Breast epithelium (tissue), 4 donors: ENCODE measurements around the gene DIRAS1. TPM values are rescaled to one million over a fixed set of nuclear protein-coding genes. Genes with fewer than 3 reads are reported as not detected.

Experiments
- DNase-seq, 2 donors: peaks; one replicate each; pipeline ENCODE4 v3.0.0-alpha.2; 2019; ENCODE audit warnings: low spot score in 2 of 2
- H3K27ac ChIP-seq, 2 donors: fragments of 200-600 bp; sonication (generic) in 1 of 2; one replicate each; pipeline ENCODE4 v1.5.1; 2016 to 2019; ENCODE audit warnings: mild to moderate bottlenecking in 1 of 2
- H3K27me3 ChIP-seq, 2 donors: fragments of 200-600 bp; sonication (generic) in 1 of 2; one replicate each; pipeline versions ENCODE4 v1.5.1 to v1.6.0; 2017 to 2019; ENCODE audit warnings: control low read depth in 1 of 2, mild to moderate bottlenecking in 1 of 2
- H3K36me3 ChIP-seq: fragments of 200-600 bp; one replicate; pipeline ENCODE4 v1.5.1; 2019
- H3K4me1 ChIP-seq, 2 donors: fragments of 200-600 bp; sonication (generic); one replicate each; pipeline ENCODE4 v1.5.1; 2016 to 2019; ENCODE audit warnings: control low read depth in 1 of 2
- H3K4me3 ChIP-seq, 3 donors: fragments of 200-600 bp; sonication (generic); 1 replicate in 2 of 3; 2 replicates in 1 of 3; pipeline ENCODE4 v1.5.1; 2016 to 2019; ENCODE audit warnings: mild to moderate bottlenecking in 3 of 3, moderate library complexity in 2 of 3
- H3K9me3 ChIP-seq, 2 donors: fragments of 200-600 bp; sonication (generic) in 1 of 2; one replicate each; pipeline ENCODE4 v1.5.1; 2016 to 2019; ENCODE audit warnings: control low read depth in 1 of 2
- POLR2A ChIP-seq: fragments of 450-650 bp; IDR thresholded peaks from one replicate; pipeline ENCODE4 v1.6.1; 2016; ENCODE audit warnings: antibody characterized with exemption, mild to moderate bottlenecking, moderate library complexity
- POLR2AphosphoS5 ChIP-seq, 3 donors: sonication (generic); formaldehyde crosslinking; IDR thresholded peaks; one replicate each; pipeline ENCODE4 v1.6.1; 2017; ENCODE audit warnings: antibody characterized with exemption in 3 of 3
- intact Hi-C: fragments of 100-400 bp; cut with DNase I; formaldehyde crosslinking; loops from one replicate; pipeline ENCODE4 v1.15.1; 2023; ENCODE audit warnings: low total_unique reads
- total RNA-seq, 3 donors: library from RNA; depleted of rRNA; stranded (reverse); fragments of >200 nt; gene quantifications; one replicate each; pipeline ENCODE4 v1.1.0, GENCODE V29; 2016
- TF ChIP-seq, protein P1 (sequence below), 3 donors: fragments of 450-650 bp; IDR thresholded peaks; one replicate each; pipeline ENCODE4 v1.5.1; 2016 to 2017; ENCODE audit warnings: antibody characterized with exemption in 3 of 3, mild to moderate bottlenecking in 3 of 3, moderate library complexity in 3 of 3

Gene DIRAS1
- total RNA-seq, 3 donors from 2014 or later, result 0.64 to 3.7 (median 3.6) TPM

DNA sequence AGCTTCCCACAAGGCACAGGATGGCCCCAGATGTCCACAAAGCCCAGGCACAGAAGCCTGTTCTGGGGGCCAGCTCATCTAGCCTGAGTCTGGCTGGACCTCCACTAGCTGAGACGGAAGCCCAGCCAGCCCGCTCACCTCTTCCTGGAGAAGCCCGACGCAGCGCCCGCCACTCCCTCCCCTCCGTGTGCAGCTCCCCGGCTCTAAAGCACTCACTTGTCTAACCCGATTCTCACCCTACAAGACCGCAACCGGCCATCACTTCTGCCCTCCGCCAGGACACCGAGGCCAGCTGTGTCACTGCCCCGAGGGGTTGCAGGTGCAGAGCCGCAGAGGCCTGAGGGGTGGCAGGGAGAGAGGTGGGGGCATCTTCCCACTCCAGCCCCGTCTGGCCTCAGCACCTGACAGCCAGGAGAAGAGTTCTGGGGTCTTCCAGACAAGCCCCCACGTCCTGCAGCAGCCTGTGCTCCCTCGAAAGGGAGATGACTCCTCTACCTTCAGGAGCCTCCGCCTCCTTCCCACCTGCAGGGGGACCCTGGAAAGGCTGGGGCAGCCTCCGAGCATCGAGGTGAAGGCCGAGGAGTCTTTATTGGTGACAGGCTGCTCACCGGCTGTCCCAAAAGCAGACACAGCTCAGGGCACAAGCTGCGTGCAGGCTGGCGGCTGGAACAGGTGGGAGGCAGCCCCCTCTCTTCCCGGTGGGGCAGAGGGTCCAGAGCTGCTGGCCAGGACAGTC lies 5.9 kb upstream of the DIRAS1 start:
- no peaks in the 10 kb centered on the region for H3K9me3 ChIP-seq
- no peak overlapping the region for H3K27ac ChIP-seq
- no peak overlapping the region for H3K4me3 ChIP-seq
- H3K27me3 ChIP-seq, result peaks cover 0 to 3% of the 10 kb centered on the region in 2 donors
- no peaks in the 10 kb centered on the region for H3K36me3 ChIP-seq
- TF ChIP-seq, protein P1, sequence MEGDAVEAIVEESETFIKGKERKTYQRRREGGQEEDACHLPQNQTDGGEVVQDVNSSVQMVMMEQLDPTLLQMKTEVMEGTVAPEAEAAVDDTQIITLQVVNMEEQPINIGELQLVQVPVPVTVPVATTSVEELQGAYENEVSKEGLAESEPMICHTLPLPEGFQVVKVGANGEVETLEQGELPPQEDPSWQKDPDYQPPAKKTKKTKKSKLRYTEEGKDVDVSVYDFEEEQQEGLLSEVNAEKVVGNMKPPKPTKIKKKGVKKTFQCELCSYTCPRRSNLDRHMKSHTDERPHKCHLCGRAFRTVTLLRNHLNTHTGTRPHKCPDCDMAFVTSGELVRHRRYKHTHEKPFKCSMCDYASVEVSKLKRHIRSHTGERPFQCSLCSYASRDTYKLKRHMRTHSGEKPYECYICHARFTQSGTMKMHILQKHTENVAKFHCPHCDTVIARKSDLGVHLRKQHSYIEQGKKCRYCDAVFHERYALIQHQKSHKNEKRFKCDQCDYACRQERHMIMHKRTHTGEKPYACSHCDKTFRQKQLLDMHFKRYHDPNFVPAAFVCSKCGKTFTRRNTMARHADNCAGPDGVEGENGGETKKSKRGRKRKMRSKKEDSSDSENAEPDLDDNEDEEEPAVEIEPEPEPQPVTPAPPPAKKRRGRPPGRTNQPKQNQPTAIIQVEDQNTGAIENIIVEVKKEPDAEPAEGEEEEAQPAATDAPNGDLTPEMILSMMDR (IDR thresholded peaks at IDR 0.05), result no peak
- TF ChIP-seq POLR2AphosphoS5 (IDR thresholded peaks at IDR 0.05), result no peak
- no peak for TF ChIP-seq POLR2A
- intact Hi-C loops, result no loop called here
- DNase-seq, result no peak
- no peaks in the 10 kb centered on the region for H3K4me1 ChIP-seq

DNA sequence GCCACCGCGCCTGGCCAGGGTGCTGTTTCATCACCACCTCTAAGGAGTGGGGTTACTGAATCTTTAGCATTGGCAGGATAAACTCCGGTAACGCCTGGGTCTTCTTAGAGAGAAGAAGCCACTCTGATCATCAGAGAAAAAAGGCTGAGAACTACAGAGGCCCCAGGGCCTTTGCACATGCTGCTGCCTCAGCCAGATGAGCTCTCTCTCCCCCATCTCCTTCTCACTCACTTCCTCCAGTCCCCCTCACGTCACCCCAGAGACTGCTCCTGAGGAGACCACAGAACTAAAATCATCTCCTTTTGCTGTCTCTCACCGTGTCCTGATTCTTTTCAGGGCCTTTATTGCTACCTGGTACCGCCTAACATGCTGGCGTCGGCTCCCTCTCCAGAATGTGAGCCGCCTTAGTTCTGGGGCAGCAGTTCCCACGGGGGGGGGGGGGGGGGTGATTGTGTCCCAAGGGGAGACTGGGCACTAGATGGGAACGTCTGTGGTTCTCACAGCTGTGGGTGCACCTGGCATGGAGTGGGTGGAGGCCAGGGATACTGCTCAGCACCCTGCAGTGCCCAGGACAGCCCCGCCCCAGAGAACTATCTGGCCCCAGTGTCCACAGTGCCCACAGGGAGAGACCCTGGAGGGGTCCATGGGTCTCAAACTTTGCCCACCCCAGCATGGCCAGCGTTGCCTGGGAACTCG lies 5.1 kb upstream of the DIRAS1 start:
- H3K4me1 ChIP-seq, result no peaks in the 10 kb centered on the region
- TF ChIP-seq, protein P1 (IDR thresholded peaks at IDR 0.05), result no peak
- TF ChIP-seq POLR2AphosphoS5 (IDR thresholded peaks at IDR 0.05) (no peak), POLR2A (no peak)
- intact Hi-C loops, result no loop called here
- no peaks in the 10 kb centered on the region for H3K36me3 ChIP-seq
- H3K27ac ChIP-seq, result no peak overlapping the region
- DNase-seq, result no peak
- H3K4me3 ChIP-seq, result no peak overlapping the region
- peaks cover 0 to 3% of the 10 kb centered on the region in 2 donors for H3K27me3 ChIP-seq
- no peaks in the 10 kb centered on the region for H3K9me3 ChIP-seq

DNA sequence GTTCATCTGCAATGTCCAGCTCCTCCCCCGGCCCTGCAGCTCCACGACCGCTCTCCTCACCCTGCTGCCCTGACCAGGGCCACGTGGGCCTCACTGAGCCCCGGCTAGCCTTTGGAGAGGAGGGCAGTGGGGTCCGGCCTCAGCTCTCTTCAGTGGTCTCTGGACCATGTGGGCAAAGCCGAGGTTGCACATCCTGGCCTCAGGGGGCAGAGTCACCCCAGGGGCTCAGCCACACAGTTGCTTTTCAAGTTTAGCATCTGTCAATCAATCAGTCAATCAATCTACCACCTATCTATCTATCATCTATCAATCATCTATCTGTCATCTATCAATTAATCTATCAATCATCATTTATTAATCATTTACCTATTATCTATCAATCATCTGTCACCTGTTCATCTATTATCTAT lies 3.0 kb upstream of the DIRAS1 start:
- Histone ChIP-seq H3K27ac (no peak overlapping the region), H3K4me1 (no peaks in the 10 kb centered on the region), H3K36me3 (no peaks in the 10 kb centered on the region), H3K9me3 (no peaks in the 10 kb centered on the region), H3K4me3 (no peak overlapping the region), H3K27me3 (peaks cover 3 to 4% of the 10 kb centered on the region in 2 donors)
- no peak for DNase-seq
- TF ChIP-seq POLR2AphosphoS5 (IDR thresholded peaks at IDR 0.05) (no peak), POLR2A (no peak)
- TF ChIP-seq, protein P1 (IDR thresholded peaks at IDR 0.05), result no peak
- intact Hi-C loops, result no loop called here

DNA sequence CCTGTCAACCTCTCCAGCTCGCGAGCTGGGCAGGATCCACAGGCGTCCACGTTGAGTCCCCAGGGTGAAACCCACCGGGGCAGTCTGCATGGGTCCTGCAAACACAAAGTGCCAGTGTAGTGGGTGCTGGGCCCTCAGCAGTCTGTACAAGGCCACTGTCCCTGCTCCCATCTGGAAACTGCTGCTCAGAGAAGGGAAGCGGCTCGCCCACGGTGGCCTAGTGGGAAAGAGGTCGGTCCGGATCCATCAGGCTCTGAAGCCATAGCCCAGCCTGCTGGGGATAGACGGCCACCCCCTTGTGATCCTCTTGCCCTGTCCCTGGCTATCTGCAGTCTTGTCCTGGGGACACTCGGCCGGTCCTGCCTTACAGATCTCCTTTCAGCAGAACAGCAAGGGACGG lies 2.6 kb upstream of the DIRAS1 start:
- H3K4me1 ChIP-seq, result no peaks in the 10 kb centered on the region
- no peaks in the 10 kb centered on the region for H3K9me3 ChIP-seq
- H3K27ac ChIP-seq, result no peak overlapping the region
- TF ChIP-seq, protein P1 (IDR thresholded peaks at IDR 0.05), result no peak
- TF ChIP-seq POLR2A (no peak), POLR2AphosphoS5 (IDR thresholded peaks at IDR 0.05) (no peak)
- H3K27me3 ChIP-seq, result peaks cover 3 to 4% of the 10 kb centered on the region in 2 donors
- H3K4me3 ChIP-seq, result no peak overlapping the region
- H3K36me3 ChIP-seq, result no peaks in the 10 kb centered on the region
- no peak for DNase-seq
- intact Hi-C loops, result no loop called here

DNA sequence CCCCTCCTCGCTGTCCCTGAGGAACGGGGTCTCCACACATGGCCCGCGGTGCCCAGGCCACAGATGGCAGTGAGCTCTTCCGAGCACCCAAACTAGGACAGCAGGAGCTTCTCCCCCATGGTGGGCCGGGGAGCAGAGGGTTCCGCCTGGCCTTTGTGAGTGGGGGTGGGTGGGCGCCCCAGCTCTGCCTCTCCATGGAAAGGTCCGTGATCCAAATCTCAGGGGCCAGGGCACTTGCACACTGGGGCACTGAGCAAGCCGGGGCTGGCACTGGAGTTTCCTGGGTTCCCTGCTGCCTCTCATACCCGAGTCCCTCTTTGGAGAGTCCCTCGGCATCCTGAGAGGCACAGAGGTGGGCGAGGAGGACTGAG lies 2.2 kb upstream of the DIRAS1 start:
- Histone ChIP-seq H3K4me1 (no peaks in the 10 kb centered on the region), H3K9me3 (no peaks in the 10 kb centered on the region), H3K4me3 (peak overlapping the region in 2 of 3 donors; percentile 12 to 34), H3K27me3 (peaks cover 3 to 4% of the 10 kb centered on the region in 2 donors), H3K27ac (no peak overlapping the region), H3K36me3 (no peaks in the 10 kb centered on the region)
- intact Hi-C loops, result no loop called here
- TF ChIP-seq, protein P1 (IDR thresholded peaks at IDR 0.05), result no peak
- TF ChIP-seq POLR2A (no peak), POLR2AphosphoS5 (IDR thresholded peaks at IDR 0.05) (no peak)
- no peak for DNase-seq
